ENCODE measurements around the gene SEPHS2.

DNA sequence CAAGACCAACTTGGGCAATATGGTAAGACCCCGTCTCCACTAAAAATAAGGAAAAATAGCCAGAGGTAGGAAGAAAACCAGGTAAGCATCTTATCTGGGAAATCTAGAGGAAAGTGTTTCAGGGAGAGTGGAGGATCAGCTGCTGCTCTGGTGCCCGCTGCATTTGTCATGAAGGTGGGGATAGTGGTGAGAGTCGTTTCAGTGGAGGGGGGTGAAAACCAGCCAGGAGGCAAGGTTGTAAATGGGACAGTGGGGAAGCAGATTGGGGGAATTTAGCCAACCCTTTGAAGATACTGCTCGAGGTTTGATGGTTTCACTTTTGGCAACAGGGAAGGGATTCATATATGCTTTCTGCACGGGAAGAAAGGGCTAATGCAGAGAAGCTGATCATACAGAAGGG, 24.7 kb downstream of the SEPHS2 start:
- TF ChIP-seq, protein P1, sequence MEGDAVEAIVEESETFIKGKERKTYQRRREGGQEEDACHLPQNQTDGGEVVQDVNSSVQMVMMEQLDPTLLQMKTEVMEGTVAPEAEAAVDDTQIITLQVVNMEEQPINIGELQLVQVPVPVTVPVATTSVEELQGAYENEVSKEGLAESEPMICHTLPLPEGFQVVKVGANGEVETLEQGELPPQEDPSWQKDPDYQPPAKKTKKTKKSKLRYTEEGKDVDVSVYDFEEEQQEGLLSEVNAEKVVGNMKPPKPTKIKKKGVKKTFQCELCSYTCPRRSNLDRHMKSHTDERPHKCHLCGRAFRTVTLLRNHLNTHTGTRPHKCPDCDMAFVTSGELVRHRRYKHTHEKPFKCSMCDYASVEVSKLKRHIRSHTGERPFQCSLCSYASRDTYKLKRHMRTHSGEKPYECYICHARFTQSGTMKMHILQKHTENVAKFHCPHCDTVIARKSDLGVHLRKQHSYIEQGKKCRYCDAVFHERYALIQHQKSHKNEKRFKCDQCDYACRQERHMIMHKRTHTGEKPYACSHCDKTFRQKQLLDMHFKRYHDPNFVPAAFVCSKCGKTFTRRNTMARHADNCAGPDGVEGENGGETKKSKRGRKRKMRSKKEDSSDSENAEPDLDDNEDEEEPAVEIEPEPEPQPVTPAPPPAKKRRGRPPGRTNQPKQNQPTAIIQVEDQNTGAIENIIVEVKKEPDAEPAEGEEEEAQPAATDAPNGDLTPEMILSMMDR (IDR thresholded peaks at IDR 0.05) = no peak
- no peak for TF ChIP-seq POLR2A (IDR thresholded peaks at IDR 0.05)

Measured in right lobe of liver (tissue), 4 donors.